Osteoblast (primary cell): Measurements from ENCODE around the gene ARHGAP18. TPM values are rescaled to one million over a fixed set of nuclear protein-coding genes. Genes with fewer than 3 reads are reported as not detected.
A peak's percentile ranks its signal among the peaks of the same experiment; 100 is the strongest.

Source experiments
- DNase-seq: peaks from one replicate; pipeline ENCODE4 v3.0.0; 2011; ENCODE audit warnings: low spot score, mixed read lengths; ENCODE audit not compliant: insufficient read length; ENCODE audit errors: missing footprints
- H2AFZ ChIP-seq: 2 replicates; pipeline ENCODE4 v1.6.0; 2011; ENCODE audit warnings: mild to moderate bottlenecking, low read length
- H3K27ac ChIP-seq: 2 replicates; pipeline ENCODE4 v1.5.1; 2011; ENCODE audit warnings: mild to moderate bottlenecking, low read depth, low read length, moderate library complexity
- H3K27me3 ChIP-seq: 2 replicates; pipeline ENCODE4 v1.6.0; 2012; ENCODE audit warnings: mild to moderate bottlenecking, control low read depth, inconsistent platforms, low read length, moderate library complexity; ENCODE audit not compliant: insufficient read depth
- H3K36me3 ChIP-seq: 2 replicates; pipeline ENCODE4 v1.5.1; 2011; ENCODE audit warnings: mild to moderate bottlenecking, low read length, control low read depth, moderate library complexity; ENCODE audit not compliant: insufficient read depth
- H3K4me1 ChIP-seq: 2 replicates; pipeline ENCODE4 v1.5.1; 2011; ENCODE audit warnings: mild to moderate bottlenecking, low read length, control low read depth, moderate library complexity; ENCODE audit not compliant: insufficient read depth
- H3K4me2 ChIP-seq: 2 replicates; pipeline ENCODE4 v1.6.0; 2011; ENCODE audit warnings: mild to moderate bottlenecking, low read length; ENCODE audit not compliant: insufficient read depth
- H3K4me3 ChIP-seq: fragments of 200-600 bp; sonication (generic); 3 replicates; pipeline ENCODE4 v1.5.1; 2012; ENCODE audit warnings: mild to moderate bottlenecking, low read length, inconsistent platforms; ENCODE audit not compliant: insufficient read depth
- H3K79me2 ChIP-seq: 2 replicates; pipeline ENCODE4 v1.6.0; 2012; ENCODE audit warnings: mild to moderate bottlenecking, low read length, control low read depth, inconsistent platforms; ENCODE audit not compliant: insufficient read depth
- H3K9me3 ChIP-seq: 2 replicates; pipeline ENCODE4 v1.5.1; 2011; ENCODE audit warnings: low read depth, low read length, control low read depth
- H4K20me1 ChIP-seq: 2 replicates; pipeline ENCODE4 v1.6.0; 2012; ENCODE audit warnings: mild to moderate bottlenecking, low read length, control low read depth; ENCODE audit not compliant: insufficient read depth
- CTCF ChIP-seq: IDR thresholded peaks from 2 replicates; pipeline ENCODE4 v1.5.1; 2011; ENCODE audit warnings: mild to moderate bottlenecking, low read depth, low read length, moderate library complexity; ENCODE audit errors: extremely low read depth
- total RNA-seq: library from RNA; depleted of rRNA; stranded (reverse); fragments of >200 nt; gene quantifications from 2 replicates; pipeline ENCODE4 v1.2.3, GENCODE V29; 2012

ARHGAP18 gene
- total RNA-seq, 1 donor, result 21.0 TPM

- DNase-seq, result peak; percentile 64
- no peaks in the 10 kb centered on the region for H4K20me1 ChIP-seq
- H3K79me2 ChIP-seq, result peaks cover 93% of the 10 kb centered on the region
- no peak overlapping the region for H3K4me3 ChIP-seq
- H3K27me3 ChIP-seq, result no peaks in the 10 kb centered on the region
- H3K4me1 ChIP-seq, result peaks cover 6% of the 10 kb centered on the region
- no peaks in the 10 kb centered on the region for H3K36me3 ChIP-seq
- H3K4me2 ChIP-seq, result peak overlapping the region; percentile 8
- TF ChIP-seq CTCF, result no peak
- no peak overlapping the region for H2AFZ ChIP-seq
- no peak overlapping the region for H3K27ac ChIP-seq
- H3K9me3 ChIP-seq, result no peaks in the 10 kb centered on the region
These were observed 49.7 kb downstream of the ARHGAP18 start for GRCh38 chr6:129660346-129660676.

- TF ChIP-seq CTCF, result no peak
- peak overlapping the region; percentile 8 for H3K4me2 ChIP-seq
These were observed 50.2 kb downstream of the ARHGAP18 start for GRCh38 chr6:129659590-129660345.

GRCh38 chr6:129659167-129659566 is 50.8 kb downstream of the ARHGAP18 start:
- no peak for DNase-seq
- no peaks in the 10 kb centered on the region for H3K36me3 ChIP-seq
- H3K27me3 ChIP-seq, result no peaks in the 10 kb centered on the region
- peaks cover 7% of the 10 kb centered on the region for H3K4me1 ChIP-seq
- H3K27ac ChIP-seq, result no peak overlapping the region
- no peaks in the 10 kb centered on the region for H4K20me1 ChIP-seq
- no peaks in the 10 kb centered on the region for H3K9me3 ChIP-seq
- no peak overlapping the region for H3K4me3 ChIP-seq
- no peak overlapping the region for H2AFZ ChIP-seq
- no peak overlapping the region for H3K4me2 ChIP-seq
- H3K79me2 ChIP-seq, result peaks cover 92% of the 10 kb centered on the region
- TF ChIP-seq CTCF, result no peak

More at GRCh38 chr6:129659590-129660345, 50.2 kb downstream of the ARHGAP18 start:
- H3K9me3 ChIP-seq, result no peaks in the 10 kb centered on the region
- H3K79me2 ChIP-seq, result peaks cover 92% of the 10 kb centered on the region
- H3K4me1 ChIP-seq, result peaks cover 7% of the 10 kb centered on the region
- no peaks in the 10 kb centered on the region for H4K20me1 ChIP-seq
- H3K4me3 ChIP-seq, result no peak overlapping the region
- no peak for DNase-seq
- H3K36me3 ChIP-seq, result no peaks in the 10 kb centered on the region
- H2AFZ ChIP-seq, result no peak overlapping the region
- no peak overlapping the region for H3K27ac ChIP-seq
- H3K27me3 ChIP-seq, result no peaks in the 10 kb centered on the region

GRCh38 chr6:129657483-129657882 is 52.5 kb downstream of the ARHGAP18 start:
- Histone ChIP-seq H3K4me2 (no peak overlapping the region), H4K20me1 (no peaks in the 10 kb centered on the region), H3K27me3 (no peaks in the 10 kb centered on the region), H3K27ac (no peak overlapping the region), H3K36me3 (no peaks in the 10 kb centered on the region), H2AFZ (no peak overlapping the region), H3K4me1 (peaks cover 6% of the 10 kb centered on the region), H3K4me3 (no peak overlapping the region), H3K79me2 (peaks cover 92% of the 10 kb centered on the region), H3K9me3 (no peaks in the 10 kb centered on the region)
- TF ChIP-seq CTCF, result no peak
- no peak for DNase-seq
